ENCODE results near the gene NEDD4. TPM values are rescaled to one million over a fixed set of nuclear protein-coding genes. Genes with fewer than 3 reads are reported as not detected.

The NEDD4 gene
- total RNA-seq, 2 experiments from 2014 or later, result 2.6 to 2.7 TPM

DNA sequence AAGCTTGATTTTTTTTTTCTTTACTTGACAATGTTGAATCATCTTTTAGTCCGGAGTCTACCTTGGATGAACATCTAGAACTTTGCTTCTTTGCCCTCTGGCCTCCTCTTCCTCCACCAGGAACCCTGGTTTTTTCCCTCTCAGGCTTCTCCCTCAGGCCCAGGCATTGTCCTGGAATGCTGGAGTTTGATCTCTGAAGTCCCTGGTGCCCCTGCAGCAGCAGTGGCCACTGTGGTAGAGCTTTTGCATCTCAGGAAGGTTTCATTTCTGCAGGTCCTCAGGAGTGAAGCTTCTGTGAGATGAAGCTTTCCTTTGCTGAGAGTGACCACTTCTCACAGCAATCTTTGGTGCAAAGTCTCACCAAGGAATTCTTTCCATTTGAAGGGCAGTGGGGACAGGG is 39.0 kb upstream of the NEDD4 start:
- Histone ChIP-seq H3K4me3 (ENCODE audit: low read length) (no peak overlapping the region), H3K9me3 (ENCODE audit: control insufficient read depth in 1 of 2, insufficient read depth in 1 of 2, low read length in 2 of 2) (no peaks in the 10 kb centered on the region), H3K4me1 (ENCODE audit: insufficient read depth, low read length) (no peaks in the 10 kb centered on the region), H3K27me3 (ENCODE audit: control insufficient read depth in 1 of 2, insufficient read depth in 2 of 2, low read length in 2 of 2) (no peaks in the 10 kb centered on the region), H3K27ac (ENCODE audit: low read depth in 1 of 2, low read length in 2 of 2) (no peak overlapping the region), H3K36me3 (ENCODE audit: insufficient read depth, low read length) (no peaks in the 10 kb centered on the region)
- no peaks in the 10 kb centered on the region for H3K27me3 Mint-ChIP-seq
- H3K36me3 Mint-ChIP-seq (ENCODE audit: low read depth), result no peaks in the 10 kb centered on the region
- ATAC-seq (ENCODE audit: poor library complexity) (no peak), DNase-seq (no peak)
- H3K4me1 Mint-ChIP-seq (ENCODE audit: low read depth), result no peaks in the 10 kb centered on the region
- no peak overlapping the region for H3K4me3 Mint-ChIP-seq
- ChIA-PET POLR2A (no interaction called here), CTCF (no interaction called here)
- TF ChIP-seq, protein P1, sequence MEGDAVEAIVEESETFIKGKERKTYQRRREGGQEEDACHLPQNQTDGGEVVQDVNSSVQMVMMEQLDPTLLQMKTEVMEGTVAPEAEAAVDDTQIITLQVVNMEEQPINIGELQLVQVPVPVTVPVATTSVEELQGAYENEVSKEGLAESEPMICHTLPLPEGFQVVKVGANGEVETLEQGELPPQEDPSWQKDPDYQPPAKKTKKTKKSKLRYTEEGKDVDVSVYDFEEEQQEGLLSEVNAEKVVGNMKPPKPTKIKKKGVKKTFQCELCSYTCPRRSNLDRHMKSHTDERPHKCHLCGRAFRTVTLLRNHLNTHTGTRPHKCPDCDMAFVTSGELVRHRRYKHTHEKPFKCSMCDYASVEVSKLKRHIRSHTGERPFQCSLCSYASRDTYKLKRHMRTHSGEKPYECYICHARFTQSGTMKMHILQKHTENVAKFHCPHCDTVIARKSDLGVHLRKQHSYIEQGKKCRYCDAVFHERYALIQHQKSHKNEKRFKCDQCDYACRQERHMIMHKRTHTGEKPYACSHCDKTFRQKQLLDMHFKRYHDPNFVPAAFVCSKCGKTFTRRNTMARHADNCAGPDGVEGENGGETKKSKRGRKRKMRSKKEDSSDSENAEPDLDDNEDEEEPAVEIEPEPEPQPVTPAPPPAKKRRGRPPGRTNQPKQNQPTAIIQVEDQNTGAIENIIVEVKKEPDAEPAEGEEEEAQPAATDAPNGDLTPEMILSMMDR (IDR thresholded peaks at IDR 0.05), result no peak
- no peaks in the 10 kb centered on the region for H3K9me3 Mint-ChIP-seq
- no peak overlapping the region for H3K27ac Mint-ChIP-seq
- intact Hi-C loops (cut with DNase I, micrococcal nuclease), result no loop called here

DNA sequence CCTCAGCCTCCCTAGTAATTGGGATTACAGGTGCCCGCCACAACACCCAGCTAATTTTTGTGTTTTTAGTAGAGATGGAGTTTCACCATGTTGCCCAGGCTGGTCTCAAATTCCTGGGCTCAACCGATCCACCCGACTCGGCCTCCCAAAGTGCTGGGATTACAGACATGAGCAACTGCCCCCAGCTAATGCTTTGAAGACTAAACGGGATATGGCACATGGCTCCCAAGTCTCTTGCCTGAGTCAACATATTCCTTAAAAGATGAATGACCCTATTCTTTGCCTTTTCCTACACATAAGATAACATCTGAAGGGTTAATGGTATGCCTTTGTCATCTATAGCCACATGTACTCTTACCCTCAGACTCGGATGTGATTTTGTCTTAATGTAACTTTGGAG is 38.4 kb upstream of the NEDD4 start:
- Histone ChIP-seq H3K36me3 (ENCODE audit: insufficient read depth, low read length) (no peaks in the 10 kb centered on the region), H3K4me1 (ENCODE audit: insufficient read depth, low read length) (no peaks in the 10 kb centered on the region), H3K4me3 (ENCODE audit: low read length) (no peak overlapping the region), H3K27me3 (ENCODE audit: control insufficient read depth in 1 of 2, insufficient read depth in 2 of 2, low read length in 2 of 2) (no peaks in the 10 kb centered on the region), H3K27ac (ENCODE audit: low read depth in 1 of 2, low read length in 2 of 2) (no peak overlapping the region), H3K9me3 (ENCODE audit: control insufficient read depth in 1 of 2, insufficient read depth in 1 of 2, low read length in 2 of 2) (no peaks in the 10 kb centered on the region)
- ATAC-seq (ENCODE audit: poor library complexity), result no peak
- no peak overlapping the region for H3K27ac Mint-ChIP-seq
- no peaks in the 10 kb centered on the region for H3K36me3 Mint-ChIP-seq (ENCODE audit: low read depth)
- H3K27me3 Mint-ChIP-seq, result no peaks in the 10 kb centered on the region
- intact Hi-C loops (cut with DNase I, micrococcal nuclease), result no loop called here
- CTCF ChIA-PET, result no interaction called here
- H3K4me3 Mint-ChIP-seq, result no peak overlapping the region
- H3K4me1 Mint-ChIP-seq (ENCODE audit: low read depth), result no peaks in the 10 kb centered on the region
- TF ChIP-seq, protein P1 (IDR thresholded peaks at IDR 0.05), result no peak
- no peak for DNase-seq
- H3K9me3 Mint-ChIP-seq, result no peaks in the 10 kb centered on the region
- POLR2A ChIA-PET, result no interaction called here

DNA sequence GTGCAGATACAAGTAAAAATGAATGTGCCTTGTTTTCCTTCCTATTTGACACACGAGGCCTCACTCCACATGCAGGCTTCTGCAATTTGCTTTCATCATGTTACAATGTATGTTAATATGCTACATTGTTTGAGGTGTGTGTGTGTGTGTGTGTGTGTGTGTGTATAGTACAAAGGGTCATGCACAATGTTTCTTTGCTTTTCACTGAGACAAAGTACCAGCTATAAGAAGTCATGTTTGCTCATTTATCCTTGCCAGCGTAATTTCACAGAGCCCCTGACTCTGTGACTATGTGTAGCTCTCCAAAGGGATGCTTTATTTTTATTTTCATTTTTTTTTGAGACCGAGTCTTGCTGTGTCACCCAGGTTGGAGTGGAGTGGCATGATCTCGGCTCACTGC is 38.0 kb upstream of the NEDD4 start:
- Mint-ChIP-seq H3K27ac (no peak overlapping the region), H3K36me3 (ENCODE audit: low read depth) (no peaks in the 10 kb centered on the region), H3K27me3 (no peaks in the 10 kb centered on the region), H3K4me3 (no peak overlapping the region), H3K4me1 (ENCODE audit: low read depth) (no peaks in the 10 kb centered on the region), H3K9me3 (no peaks in the 10 kb centered on the region)
- CTCF ChIA-PET, result no interaction called here
- H3K27ac ChIP-seq (ENCODE audit: low read depth in 1 of 2, low read length in 2 of 2), result no peak overlapping the region
- intact Hi-C loops (cut with DNase I, micrococcal nuclease), result no loop called here
- no peaks in the 10 kb centered on the region for H3K4me1 ChIP-seq (ENCODE audit: insufficient read depth, low read length)
- H3K4me3 ChIP-seq (ENCODE audit: low read length), result no peak overlapping the region
- no peaks in the 10 kb centered on the region for H3K9me3 ChIP-seq (ENCODE audit: control insufficient read depth in 1 of 2, insufficient read depth in 1 of 2, low read length in 2 of 2)
- H3K27me3 ChIP-seq (ENCODE audit: control insufficient read depth in 1 of 2, insufficient read depth in 2 of 2, low read length in 2 of 2), result no peaks in the 10 kb centered on the region
- no peak for ATAC-seq (ENCODE audit: poor library complexity)
- TF ChIP-seq, protein P1 (IDR thresholded peaks at IDR 0.05), result no peak
- no peaks in the 10 kb centered on the region for H3K36me3 ChIP-seq (ENCODE audit: insufficient read depth, low read length)
- POLR2A ChIA-PET, result no interaction called here
- no peak for DNase-seq

Measured in CD4-positive, alpha-beta T cell (primary cell).